Neural progenitor cell (in vitro differentiated cells): ENCODE measurements around the gene CTSS. TPM values are rescaled to one million over a fixed set of nuclear protein-coding genes. Genes with fewer than 3 reads are reported as not detected.

ENCODE experiments used
- DNase-seq: peaks from one replicate; pipeline ENCODE4 v3.0.0-alpha.2; 2016; ENCODE audit warnings: low spot score
- H2AFZ ChIP-seq: fragments of 200-600 bp; sonication (generic); replicated peaks from 2 replicates; pipeline ENCODE4 v1.6.1; 2016; ENCODE audit warnings: antibody characterized with exemption
- H3F3A ChIP-seq: fragments of 200-600 bp; sonication (generic); 2 replicates; pipeline ENCODE4 v1.6.1; 2016; ENCODE audit warnings: antibody characterized with exemption, low read depth
- H3K27ac ChIP-seq: fragments of 200-600 bp; sonication (generic); 2 replicates; pipeline ENCODE4 v1.5.1; 2016; ENCODE audit warnings: mild to moderate bottlenecking
- H3K27me3 ChIP-seq: fragments of 200-600 bp; sonication (generic); 2 replicates; pipeline ENCODE4 v1.6.1; 2016; ENCODE audit warnings: mild to moderate bottlenecking, moderate library complexity
- H3K36me3 ChIP-seq: fragments of 200-600 bp; sonication (generic); 2 replicates; pipeline ENCODE4 v1.5.1; 2016
- H3K4me1 ChIP-seq: fragments of 200-600 bp; sonication (generic); 2 replicates; pipeline ENCODE4 v1.6.1; 2016; ENCODE audit warnings: mixed run types
- H3K4me2 ChIP-seq: fragments of 200-600 bp; sonication (generic); 2 replicates; pipeline ENCODE4 v1.6.1; 2016
- H3K4me3 ChIP-seq: fragments of 200-600 bp; sonication (generic); 2 replicates; pipeline ENCODE4 v1.5.1; 2016
- H3K79me2 ChIP-seq: fragments of 200-600 bp; sonication (generic); 2 replicates; pipeline ENCODE4 v1.6.1; 2016; ENCODE audit warnings: low read depth
- H3K9ac ChIP-seq: fragments of 200-600 bp; sonication (generic); 2 replicates; pipeline ENCODE4 v1.6.1; 2016
- H3K9me3 ChIP-seq: fragments of 200-600 bp; sonication (generic); 2 replicates; pipeline ENCODE4 v1.5.1; 2016; ENCODE audit warnings: low read depth
- H4K20me1 ChIP-seq: fragments of 200-600 bp; sonication (generic); 2 replicates; pipeline ENCODE4 v1.6.1; 2016; ENCODE audit warnings: low read depth
- H3K27ac Mint-ChIP-seq: 3 replicates; pipeline ENCODE4 v1.8.0; 2021; ENCODE audit warnings: mixed read lengths
- H3K27me3 Mint-ChIP-seq: 2 replicates; pipeline ENCODE4 v1.8.0; 2022; ENCODE audit warnings: low read depth, mild to moderate bottlenecking, inconsistent platforms, moderate library complexity, mixed read lengths; ENCODE audit not compliant: insufficient read depth
- H3K36me3 Mint-ChIP-seq: 3 replicates; pipeline ENCODE4 v1.8.0; 2021; ENCODE audit warnings: mixed read lengths
- H3K4me1 Mint-ChIP-seq: 3 replicates; pipeline ENCODE4 v1.8.0; 2021; ENCODE audit warnings: mixed read lengths
- H3K4me3 Mint-ChIP-seq: 3 replicates; pipeline ENCODE4 v1.8.0; 2021; ENCODE audit warnings: mild to moderate bottlenecking, moderate library complexity, mixed read lengths
- H3K9me3 Mint-ChIP-seq: 3 replicates; pipeline ENCODE4 v1.8.0; 2020; ENCODE audit warnings: mixed read lengths
- CTCF ChIP-seq: fragments of 200-600 bp; sonication (generic); IDR thresholded peaks from 2 replicates; pipeline ENCODE4 v1.5.1; 2017; ENCODE audit warnings: antibody characterized with exemption, mild to moderate bottlenecking
- EZH2 ChIP-seq: fragments of 200-600 bp; sonication (generic); IDR thresholded peaks from 2 replicates; pipeline ENCODE4 v1.6.1; 2017; ENCODE audit warnings: antibody characterized with exemption, mild to moderate bottlenecking, moderate library complexity
- EZH2phosphoT487 ChIP-seq: fragments of 200-600 bp; sonication (generic); IDR thresholded peaks from 2 replicates; pipeline ENCODE4 v1.6.1; 2017; ENCODE audit warnings: antibody characterized with exemption
- total RNA-seq: library from RNA; depleted of rRNA; stranded (reverse); fragments of >200 nt; gene quantifications from 2 replicates; pipeline ENCODE4 v1.2.3, GENCODE V29; 2015; ENCODE audit warnings: low replicate concordance

Gene CTSS
- total RNA-seq, 1 donor from 2014 or later = not detected

DNA sequence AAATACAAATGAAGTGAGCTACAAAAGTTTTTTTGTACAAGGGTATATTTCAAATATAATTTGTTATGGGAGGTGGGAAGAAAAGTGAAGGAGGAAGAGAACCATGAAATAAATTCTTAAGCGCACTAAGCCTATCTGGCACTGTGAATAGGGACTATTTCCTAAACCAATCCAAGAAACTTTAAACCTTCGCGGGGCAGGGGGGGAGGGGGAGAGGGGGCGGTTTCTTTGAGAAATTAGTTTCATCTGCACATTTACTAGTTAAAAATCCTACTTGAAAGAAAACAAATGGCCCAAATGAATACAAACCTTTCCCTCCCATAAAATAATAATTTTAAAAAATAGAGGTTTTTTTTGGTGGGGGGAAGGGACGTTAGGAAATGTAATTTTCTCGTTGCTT, 69.0 kb downstream of the CTSS start:
- Histone ChIP-seq H3K36me3 (peaks cover 29% of the 10 kb centered on the region), H3K4me2 (peak overlapping the region; percentile 93), H2AFZ (peak overlapping the region; percentile 74), H3K4me3 (peak overlapping the region; percentile 87), H3K27ac (no peak overlapping the region), H3K79me2 (peaks cover 26% of the 10 kb centered on the region), H3K4me1 (peaks cover 10% of the 10 kb centered on the region), H4K20me1 (peaks cover 8% of the 10 kb centered on the region), H3K27me3 (no peaks in the 10 kb centered on the region), H3F3A (no peaks in the 10 kb centered on the region), H3K9me3 (no peaks in the 10 kb centered on the region), H3K9ac (peak overlapping the region; percentile 30)
- Mint-ChIP-seq H3K9me3 (no peaks in the 10 kb centered on the region), H3K27me3 (no peaks in the 10 kb centered on the region), H3K27ac (peak overlapping the region; percentile 91), H3K4me1 (peaks cover 7% of the 10 kb centered on the region), H3K4me3 (peak overlapping the region; percentile 98), H3K36me3 (peaks cover 10% of the 10 kb centered on the region)
- DNase-seq = peak; percentile 41
- no peak for TF ChIP-seq EZH2phosphoT487
- TF ChIP-seq EZH2 = no peak
- no peak for TF ChIP-seq CTCF

DNA sequence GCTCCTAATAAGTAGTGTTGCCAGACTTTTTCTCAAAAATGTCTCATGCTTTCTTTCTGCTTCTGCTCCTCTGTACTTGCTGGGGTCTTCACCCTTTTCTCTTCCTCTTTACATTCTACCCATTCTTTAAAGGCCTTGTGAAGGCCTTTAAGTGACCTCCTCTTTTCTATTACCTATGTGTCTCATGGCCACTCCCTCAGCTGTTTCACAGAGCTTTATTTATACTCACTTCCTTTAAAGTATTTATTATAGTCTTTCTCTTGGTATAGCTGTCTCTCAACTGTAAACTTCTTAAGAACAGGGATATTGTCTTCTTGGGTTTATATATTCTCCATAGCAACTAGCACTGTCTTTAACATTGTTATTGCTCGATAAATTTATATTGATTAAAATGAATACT, 69.4 kb downstream of the CTSS start:
- Histone ChIP-seq H3K36me3 (peaks cover 31% of the 10 kb centered on the region), H3K79me2 (peaks cover 26% of the 10 kb centered on the region), H3K9ac (peak overlapping the region; percentile 30), H3K4me2 (peak overlapping the region; percentile 93), H3K27me3 (no peaks in the 10 kb centered on the region), H2AFZ (no peak overlapping the region), H3K27ac (no peak overlapping the region), H3K4me3 (peak overlapping the region; percentile 87), H4K20me1 (peaks cover 8% of the 10 kb centered on the region), H3F3A (no peaks in the 10 kb centered on the region), H3K4me1 (peaks cover 10% of the 10 kb centered on the region), H3K9me3 (no peaks in the 10 kb centered on the region)
- no peak for DNase-seq
- peak overlapping the region; percentile 98 for H3K4me3 Mint-ChIP-seq
- no peaks in the 10 kb centered on the region for H3K27me3 Mint-ChIP-seq
- no peak overlapping the region for H3K27ac Mint-ChIP-seq
- no peak for TF ChIP-seq CTCF
- no peak for TF ChIP-seq EZH2phosphoT487
- no peak for TF ChIP-seq EZH2
- no peaks in the 10 kb centered on the region for H3K9me3 Mint-ChIP-seq
- peaks cover 12% of the 10 kb centered on the region for H3K36me3 Mint-ChIP-seq
- H3K4me1 Mint-ChIP-seq = peaks cover 7% of the 10 kb centered on the region

DNA sequence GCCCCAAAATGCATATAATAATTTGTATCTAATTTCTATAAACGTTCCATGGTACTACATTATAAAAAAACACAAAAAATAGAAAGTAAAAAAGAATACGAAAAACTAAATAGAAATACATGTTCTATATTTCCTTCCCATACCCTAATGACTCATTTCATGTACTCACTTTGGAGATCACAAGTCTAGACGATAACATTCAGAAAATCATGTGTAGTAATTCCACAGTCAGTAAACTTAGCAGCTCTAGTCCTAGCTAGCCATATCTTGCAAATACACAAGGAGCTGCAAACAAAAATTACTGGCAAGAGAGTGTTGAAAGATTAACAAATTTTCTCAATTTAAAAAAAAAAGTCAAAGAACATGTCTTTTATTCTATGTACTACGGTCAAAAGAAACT, 70.0 kb downstream of the CTSS start:
- TF ChIP-seq CTCF (no peak), EZH2phosphoT487 (no peak), EZH2 (no peak)
- peaks cover 26% of the 10 kb centered on the region for H3K79me2 ChIP-seq
- no peak overlapping the region for H2AFZ ChIP-seq
- H3K4me3 ChIP-seq = peak overlapping the region; percentile 87
- peaks cover 8% of the 10 kb centered on the region for H4K20me1 ChIP-seq
- Mint-ChIP-seq H3K27me3 (no peaks in the 10 kb centered on the region), H3K4me1 (peaks cover 7% of the 10 kb centered on the region), H3K36me3 (peaks cover 12% of the 10 kb centered on the region), H3K4me3 (peak overlapping the region; percentile 69), H3K27ac (no peak overlapping the region), H3K9me3 (no peaks in the 10 kb centered on the region)
- no peaks in the 10 kb centered on the region for H3F3A ChIP-seq
- H3K27ac ChIP-seq = no peak overlapping the region
- peak overlapping the region; percentile 93 for H3K4me2 ChIP-seq
- H3K9me3 ChIP-seq = no peaks in the 10 kb centered on the region
- no peak overlapping the region for H3K9ac ChIP-seq
- H3K4me1 ChIP-seq = peaks cover 10% of the 10 kb centered on the region
- no peak for DNase-seq
- peaks cover 31% of the 10 kb centered on the region for H3K36me3 ChIP-seq
- no peaks in the 10 kb centered on the region for H3K27me3 ChIP-seq
